GM12873 (cell line): ENCODE measurements around the gene BRSK2.

Experiments used
- TF ChIP-seq, protein P1 (sequence below): IDR thresholded peaks from 2 replicates; pipeline ENCODE4 v1.5.1; 2012; ENCODE audit warnings: low read depth, mild to moderate bottlenecking, moderate library complexity, low read length, control low read depth; ENCODE audit not compliant: insufficient read depth; ENCODE audit errors: missing control alignments

BRSK2 gene

DNA sequence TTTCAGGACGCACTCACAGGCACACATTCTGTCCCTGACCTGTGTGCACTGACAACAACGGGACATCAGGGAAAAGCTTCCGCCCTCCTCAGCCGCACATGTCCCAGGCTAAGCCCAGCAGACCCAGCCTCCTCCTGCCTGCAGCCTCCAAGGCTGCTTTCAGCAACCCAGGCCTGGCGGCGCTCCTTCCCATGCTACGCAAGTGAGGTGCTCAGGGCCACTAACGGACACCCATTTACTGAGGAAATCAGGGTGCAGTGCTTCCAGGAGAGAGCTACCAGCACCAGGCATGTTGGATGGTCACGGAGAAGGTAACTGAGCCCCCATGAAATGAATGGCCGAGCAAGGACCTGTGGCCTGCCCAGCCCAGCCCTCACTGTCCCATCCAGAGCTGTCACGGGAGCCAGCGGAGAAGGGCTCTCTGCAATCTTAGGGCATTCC is 90.0 kb downstream of the BRSK2 start:
- TF ChIP-seq, protein P1, sequence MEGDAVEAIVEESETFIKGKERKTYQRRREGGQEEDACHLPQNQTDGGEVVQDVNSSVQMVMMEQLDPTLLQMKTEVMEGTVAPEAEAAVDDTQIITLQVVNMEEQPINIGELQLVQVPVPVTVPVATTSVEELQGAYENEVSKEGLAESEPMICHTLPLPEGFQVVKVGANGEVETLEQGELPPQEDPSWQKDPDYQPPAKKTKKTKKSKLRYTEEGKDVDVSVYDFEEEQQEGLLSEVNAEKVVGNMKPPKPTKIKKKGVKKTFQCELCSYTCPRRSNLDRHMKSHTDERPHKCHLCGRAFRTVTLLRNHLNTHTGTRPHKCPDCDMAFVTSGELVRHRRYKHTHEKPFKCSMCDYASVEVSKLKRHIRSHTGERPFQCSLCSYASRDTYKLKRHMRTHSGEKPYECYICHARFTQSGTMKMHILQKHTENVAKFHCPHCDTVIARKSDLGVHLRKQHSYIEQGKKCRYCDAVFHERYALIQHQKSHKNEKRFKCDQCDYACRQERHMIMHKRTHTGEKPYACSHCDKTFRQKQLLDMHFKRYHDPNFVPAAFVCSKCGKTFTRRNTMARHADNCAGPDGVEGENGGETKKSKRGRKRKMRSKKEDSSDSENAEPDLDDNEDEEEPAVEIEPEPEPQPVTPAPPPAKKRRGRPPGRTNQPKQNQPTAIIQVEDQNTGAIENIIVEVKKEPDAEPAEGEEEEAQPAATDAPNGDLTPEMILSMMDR: no peak

DNA sequence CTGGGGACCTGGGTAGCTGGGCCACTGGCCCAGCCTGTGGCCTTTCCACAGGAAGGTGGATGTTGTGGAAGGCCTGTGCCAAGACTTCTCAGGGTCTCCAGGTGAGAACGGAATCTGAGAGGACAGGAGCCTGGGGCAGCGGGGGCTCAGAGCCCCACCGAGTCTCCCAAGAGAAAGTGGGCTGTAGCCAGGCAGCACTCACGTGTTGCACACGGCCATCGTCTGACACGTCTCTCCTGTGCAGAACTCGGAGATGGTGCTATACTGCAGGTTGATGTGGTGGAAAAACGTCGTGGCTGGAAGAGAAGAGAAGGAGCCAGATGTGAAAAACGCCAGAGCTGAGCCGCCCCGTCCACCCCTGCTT is 90.4 kb downstream of the BRSK2 start:
- TF ChIP-seq, protein P1: no peak

DNA sequence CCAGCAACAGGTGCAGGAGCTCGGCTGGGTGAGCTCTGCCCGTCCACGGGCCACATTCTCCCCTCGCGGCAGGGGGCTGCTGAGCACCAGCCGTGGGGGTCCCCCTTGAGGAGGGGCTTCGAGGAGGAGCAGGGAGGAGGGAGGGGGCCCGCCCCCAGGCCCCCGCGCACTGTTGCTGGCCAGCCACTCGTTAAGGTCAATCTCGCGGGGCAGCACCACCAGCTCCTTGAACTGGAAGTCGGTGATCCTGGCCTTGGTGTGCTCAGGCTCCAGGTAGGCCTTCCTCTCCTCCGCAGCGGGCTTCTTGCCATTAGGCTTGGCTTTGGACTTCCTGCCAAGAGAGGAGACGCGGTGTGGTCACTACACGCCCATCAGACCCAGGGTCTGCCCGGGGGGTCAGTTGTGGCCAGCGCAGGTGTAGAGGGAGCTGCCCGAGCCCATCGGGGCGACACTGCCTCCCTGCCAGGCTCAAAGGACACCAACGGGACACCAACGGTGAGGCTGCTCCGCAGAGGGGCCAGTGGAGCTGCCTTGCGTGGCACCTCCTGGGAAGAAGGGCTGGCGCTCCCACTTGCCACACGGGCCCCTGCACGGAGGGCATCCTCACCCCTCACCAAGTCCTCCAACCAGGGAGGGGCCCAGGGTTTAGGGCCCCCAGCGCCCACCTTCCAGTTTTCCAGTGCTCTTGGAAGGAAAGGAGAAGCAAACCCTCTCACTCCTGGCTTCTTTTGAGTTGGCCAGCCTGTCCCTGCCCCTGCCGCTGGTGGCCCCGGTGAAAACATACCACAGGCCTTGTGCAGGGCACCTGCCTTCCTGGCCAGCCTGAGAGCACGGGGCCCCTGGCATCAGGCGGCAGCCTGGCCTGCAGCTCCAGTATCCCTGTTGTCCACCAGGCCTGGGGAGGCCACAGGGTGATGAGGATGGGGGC is 91.1 kb downstream of the BRSK2 start:
- TF ChIP-seq, protein P1: no peak

DNA sequence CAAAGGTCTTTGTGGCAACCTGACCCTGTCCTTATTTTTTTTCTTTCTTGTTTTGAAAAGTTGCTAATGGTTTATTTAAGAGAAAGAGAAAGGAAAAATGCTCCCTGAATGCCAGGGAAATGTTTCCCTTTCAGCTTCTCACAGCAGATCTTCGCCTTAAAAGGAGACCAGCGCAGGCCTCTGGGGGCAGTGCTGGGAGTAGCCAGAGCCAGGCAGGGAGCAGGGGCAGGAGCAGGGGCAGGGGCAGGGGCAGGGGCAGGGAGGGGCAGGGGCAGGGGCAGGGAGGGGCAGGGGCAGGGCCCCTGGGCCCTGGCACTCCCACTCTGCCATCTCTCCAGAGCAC is 91.7 kb downstream of the BRSK2 start:
- TF ChIP-seq, protein P1: no peak

DNA sequence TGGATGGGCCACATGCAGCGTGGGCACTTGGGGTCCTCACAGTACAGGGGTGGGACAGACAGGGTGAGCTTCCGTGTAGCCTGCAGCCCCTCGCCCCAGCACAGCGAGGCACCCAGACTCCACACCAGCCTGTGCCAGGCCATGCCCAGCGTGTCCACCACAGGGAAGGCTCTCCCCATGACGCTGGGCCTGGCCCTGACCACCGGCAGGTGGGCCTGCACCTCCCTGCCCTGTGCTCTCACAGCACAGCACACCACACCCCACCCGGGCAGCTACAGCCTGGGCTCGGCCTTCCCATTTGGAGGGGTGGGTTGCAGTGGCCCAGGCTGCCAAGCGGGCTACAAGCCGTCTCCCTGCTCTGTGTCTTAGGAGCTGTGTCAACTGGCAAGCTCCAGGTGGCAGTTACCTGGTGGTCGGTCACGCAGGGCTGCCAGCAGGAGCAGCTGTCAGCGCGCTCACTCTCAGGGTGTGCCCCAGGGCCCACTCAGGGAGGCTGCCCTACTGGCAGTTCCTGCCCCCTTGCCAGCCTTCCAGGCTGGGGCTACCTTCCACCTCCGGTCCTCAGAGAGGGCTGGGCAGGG is 92.2 kb downstream of the BRSK2 start:
- TF ChIP-seq, protein P1: no peak

DNA sequence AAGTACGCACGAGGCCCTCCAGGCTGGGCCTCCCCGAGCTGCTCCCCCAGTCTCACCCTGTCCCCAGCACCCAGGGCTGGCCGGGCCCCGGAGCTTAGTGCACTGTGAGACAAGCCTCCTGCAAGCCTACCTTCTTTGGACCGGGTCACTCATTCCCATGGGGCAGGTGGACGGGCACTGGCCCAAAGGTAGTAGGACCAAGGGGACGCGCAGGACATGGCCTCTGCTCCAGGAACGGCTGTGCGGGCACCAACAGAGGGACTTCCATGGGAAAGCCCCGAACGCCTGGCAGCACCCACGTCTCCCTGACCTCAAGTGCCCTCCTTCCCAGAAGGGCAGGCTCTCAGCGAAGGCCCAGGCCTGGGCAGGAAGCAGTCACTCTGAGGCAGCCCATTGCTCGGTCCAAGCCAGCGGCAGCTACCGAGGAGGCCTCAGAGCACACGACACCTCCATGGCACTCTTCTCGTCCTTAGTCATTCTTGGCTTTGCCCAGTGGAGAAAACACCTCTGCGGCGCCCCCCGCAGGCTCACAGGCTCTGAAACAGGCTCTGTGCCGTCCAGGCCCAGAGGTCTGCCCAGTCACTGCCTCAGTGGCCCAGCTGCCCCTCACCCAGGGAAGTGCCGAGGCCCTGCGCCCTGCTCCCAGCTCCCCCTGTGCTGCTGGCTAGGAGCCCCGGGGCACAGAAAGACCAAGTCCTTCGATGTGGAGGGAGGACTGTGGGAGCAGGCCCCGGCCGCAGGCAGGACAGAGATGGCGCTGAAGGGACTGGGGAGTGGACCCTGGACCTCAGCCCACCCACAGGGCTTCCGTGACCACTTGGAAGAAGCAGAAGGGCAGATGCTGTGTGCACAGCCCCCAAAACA is 93.1 kb downstream of the BRSK2 start:
- TF ChIP-seq, protein P1: peak; percentile 15

DNA sequence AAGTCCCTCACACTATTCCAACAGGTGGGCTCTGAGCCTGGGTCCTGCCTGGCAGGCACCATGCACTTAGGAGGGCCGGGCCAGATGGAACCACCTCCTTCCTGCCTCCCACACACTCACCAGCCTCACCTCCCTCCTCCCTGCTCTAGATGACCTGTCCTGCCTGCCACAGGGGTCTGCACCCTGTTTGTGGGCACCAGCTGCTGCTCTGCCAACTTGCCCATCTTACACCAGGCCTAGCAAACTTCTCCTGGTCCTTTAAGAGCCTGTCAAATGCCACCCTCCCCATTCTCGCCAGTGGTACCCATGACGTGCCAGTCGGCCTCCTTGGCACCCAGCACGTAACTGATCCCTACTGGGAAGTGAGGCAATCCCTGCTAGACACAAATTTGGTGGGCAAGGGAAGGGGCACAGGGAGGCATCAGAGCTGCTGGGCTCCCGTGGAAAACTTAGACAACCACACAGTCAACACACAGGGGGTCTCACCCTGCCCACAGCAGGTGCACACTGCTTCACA is 93.8 kb downstream of the BRSK2 start:
- TF ChIP-seq, protein P1: no peak
